HepG2 (cell line): ENCODE measurements around the gene SPATA32. TPM values are rescaled to one million over a fixed set of nuclear protein-coding genes. Genes with fewer than 3 reads are reported as not detected.
A peak's percentile ranks its signal among the peaks of the same experiment; 100 is the strongest.

Experiments
- ATAC-seq: fragments of 200-7000 bp; cut with Tn5 transposase; 3 replicates; pipeline ENCODE4 v1.9.1; 2020; ENCODE audit warnings: mild to moderate bottlenecking, moderate library complexity
- BruUV-seq: library from RNA; stranded (reverse); fragments of 400-500 nt; replicated peaks from 2 replicates; lab custom pipeline; 2021; lab: Mats Ljungman, UMichigan
- CTCF ChIA-PET: fragments of 300-600 bp; formaldehyde crosslinking; extraction: SDS; loops from one replicate; lab custom pipeline; 2021; ENCODE audit warnings: low total read pairs, inconsistent platforms, low intra/inter-chr PET ratio; lab: Yijun Ruan, JAX
- POLR2A ChIA-PET: fragments of 350-600 bp; sonication (Branson Sonifier 250); formaldehyde crosslinking; loops from one replicate; lab custom pipeline; 2020; ENCODE audit warnings: antibody characterized with exemption, inconsistent platforms; lab: Yijun Ruan, JAX
- DNase-seq: peaks from one replicate; pipeline ENCODE4 v3.0.0-alpha.2; 2015; ENCODE audit warnings: low spot score
- FAIRE-seq: peaks from 3 replicates; lab custom pipeline; 2011; peaks lifted over from hg19 to GRCh38; lab: Jason Lieb, UNC
- H2AFZ ChIP-seq: one replicate; pipeline ENCODE4 v1.6.1; 2011; ENCODE audit warnings: low read length, inconsistent platforms
- H3K27ac ChIP-seq: fragments of 300-600 bp; 3 replicates; pipeline ENCODE4 v1.8.0; 2011; ENCODE audit warnings: mixed run types, mild to moderate bottlenecking, mixed read lengths, low read length, inconsistent platforms; ENCODE audit not compliant: insufficient read depth; ENCODE audit errors: extremely low read length
- H3K27me3 ChIP-seq, 2 experiments: fragments of 200-600 bp in 1 of 2; 2 replicates in 1 of 2; 3 replicates in 1 of 2; pipeline versions ENCODE4 v1.6.0 to v1.8.0; 2011; ENCODE audit warnings: low read length in 2 of 2, mild to moderate bottlenecking in 2 of 2, moderate library complexity in 2 of 2, inconsistent platforms in 1 of 2; ENCODE audit not compliant: insufficient read depth in 2 of 2, control insufficient read depth in 1 of 2
- H3K36me3 ChIP-seq, 2 experiments: fragments of 200-600 bp in 1 of 2; replicated peaks in 1 of 2; 2 replicates in 1 of 2; 3 replicates in 1 of 2; pipeline versions ENCODE4 v1.5.1 to v1.8.0; 2011; ENCODE audit warnings: low read length in 2 of 2, inconsistent platforms in 1 of 2; ENCODE audit not compliant: insufficient read depth in 2 of 2, control insufficient read depth in 1 of 2
- H3K4me1 ChIP-seq: 2 replicates; pipeline ENCODE4 v1.5.1; 2012; ENCODE audit warnings: low read length, inconsistent platforms; ENCODE audit not compliant: insufficient read depth
- H3K4me2 ChIP-seq: 2 replicates; pipeline ENCODE4 v1.6.0; 2011; ENCODE audit warnings: low read depth, low read length, inconsistent platforms
- H3K4me3 ChIP-seq, 3 experiments: fragments of 200-600 bp in 1 of 3; sonication (generic), shearing (Covaris generic) in 1 of 3; replicated peaks in 1 of 3; 2 replicates each; pipeline ENCODE4 v1.5.1; 2011 to 2016; ENCODE audit warnings: low read length in 3 of 3, inconsistent platforms in 2 of 3, low read depth in 2 of 3, mild to moderate bottlenecking in 2 of 3, control low read depth in 1 of 3, mixed read lengths in 1 of 3; ENCODE audit not compliant: insufficient read depth in 1 of 3
- H3K79me2 ChIP-seq: one replicate; pipeline ENCODE4 v1.6.1; 2011; ENCODE audit warnings: low read length, inconsistent platforms; ENCODE audit not compliant: insufficient read depth
- H3K9ac ChIP-seq: 2 replicates; pipeline ENCODE4 v1.6.0; 2011; ENCODE audit warnings: mild to moderate bottlenecking, low read depth, low read length, inconsistent platforms; ENCODE audit not compliant: insufficient read depth
- H3K9me3 ChIP-seq: 2 replicates; pipeline ENCODE4 v1.5.1; 2012; ENCODE audit warnings: mild to moderate bottlenecking, low read length
- H4K20me1 ChIP-seq: 2 replicates; pipeline ENCODE4 v1.6.0; 2011; ENCODE audit warnings: inconsistent platforms, mild to moderate bottlenecking, low read length, moderate library complexity; ENCODE audit not compliant: insufficient read depth
- ADNP ChIP-seq: sonication (generic); formaldehyde crosslinking; IDR thresholded peaks from 2 replicates; pipeline ENCODE4 v1.4.0; 2020; ENCODE audit warnings: missing genetic modification reagents
- CHD4 ChIP-seq: fragments of 200-600 bp; sonication (generic); IDR thresholded peaks from 2 replicates; pipeline ENCODE4 v1.7.0; 2017; ENCODE audit warnings: mild to moderate bottlenecking, low read length, borderline replicate concordance
- ELF4 ChIP-seq: sonication (generic); formaldehyde crosslinking; IDR thresholded peaks from 2 replicates; pipeline ENCODE4 v1.5.0; 2020; ENCODE audit warnings: missing genetic modification reagents, mild to moderate bottlenecking, moderate library complexity, borderline replicate concordance
- EP300 ChIP-seq, 3 experiments: sonication (generic) in 1 of 3; formaldehyde crosslinking in 1 of 3; IDR thresholded peaks; 2 replicates each; pipeline versions ENCODE4 v1.5.1 to v1.6.1; 2011 to 2020; ENCODE audit warnings: low read depth in 2 of 3, low read length in 2 of 3, borderline replicate concordance in 1 of 3, improper control_type of control experiment in 1 of 3, mild to moderate bottlenecking in 1 of 3, missing genetic modification reagents in 1 of 3, moderate library complexity in 1 of 3
- HMGXB4 ChIP-seq, 2 experiments: sonication (generic) in 1 of 2; formaldehyde crosslinking in 1 of 2; IDR thresholded peaks; 2 replicates each; pipeline versions ENCODE4 v1.4.0 to v1.6.1; 2018 to 2020; ENCODE audit warnings: missing genetic modification reagents in 2 of 2, borderline replicate concordance in 1 of 2, low read depth in 1 of 2, mild to moderate bottlenecking in 1 of 2, missing biosample characterization in 1 of 2
- IRF2 ChIP-seq: IDR thresholded peaks from 2 replicates; pipeline ENCODE4 v1.6.1; 2018; ENCODE audit warnings: missing genetic modification reagents, missing compliant biosample characterization
- KDM1A ChIP-seq: IDR thresholded peaks from 2 replicates; pipeline ENCODE4 v1.6.1; 2016; ENCODE audit warnings: missing compliant biosample characterization
- RCOR2 ChIP-seq: IDR thresholded peaks from 2 replicates; pipeline ENCODE4 v1.6.1; 2016; ENCODE audit warnings: missing biosample characterization, missing genetic modification reagents
- SMAD1 ChIP-seq: sonication (generic); formaldehyde crosslinking; IDR thresholded peaks from 2 replicates; pipeline ENCODE4 v1.4.0; 2020; ENCODE audit warnings: missing genetic modification reagents, low read depth, mild to moderate bottlenecking, borderline replicate concordance
- STAT5B ChIP-seq: sonication (generic); formaldehyde crosslinking; IDR thresholded peaks from 2 replicates; pipeline ENCODE4 v1.4.0; 2020; ENCODE audit warnings: missing genetic modification reagents
- TAF1 ChIP-seq: sonication (generic); formaldehyde crosslinking; IDR thresholded peaks from 2 replicates; pipeline ENCODE4 v1.4.0; 2020; ENCODE audit warnings: missing genetic modification reagents
- ZC3H13 ChIP-seq: sonication (generic); formaldehyde crosslinking; IDR thresholded peaks from 2 replicates; pipeline ENCODE4 v1.8.1; 2023; ENCODE audit warnings: mild to moderate bottlenecking, missing genetic modification reagents, moderate library complexity
- ZMYM3 ChIP-seq: sonication (generic); formaldehyde crosslinking; IDR thresholded peaks from 2 replicates; pipeline ENCODE4 v1.5.1; 2020; ENCODE audit warnings: mild to moderate bottlenecking, missing genetic modification reagents
- ZNF232 ChIP-seq: sonication (generic); formaldehyde crosslinking; IDR thresholded peaks from 2 replicates; pipeline ENCODE4 v1.4.0; 2020; ENCODE audit warnings: missing genetic modification reagents, borderline replicate concordance
- ZNF569 ChIP-seq: sonication (generic); formaldehyde crosslinking; IDR thresholded peaks from 2 replicates; pipeline ENCODE4 v1.5.0; 2020; ENCODE audit warnings: mild to moderate bottlenecking, missing genetic modification reagents, moderate library complexity, borderline replicate concordance
- ZNF629 ChIP-seq: sonication (generic); formaldehyde crosslinking; conservative IDR thresholded peaks from 2 replicates; pipeline ENCODE4 v1.5.0; 2020; ENCODE audit warnings: missing genetic modification reagents
- ZNF672 ChIP-seq: sonication (generic); formaldehyde crosslinking; IDR thresholded peaks from 2 replicates; pipeline ENCODE4 v1.8.1; 2022; ENCODE audit warnings: missing genetic modification reagents
- ZNF703 ChIP-seq: sonication (generic); formaldehyde crosslinking; IDR thresholded peaks from 2 replicates; pipeline ENCODE4 v1.5.1; 2020; ENCODE audit warnings: missing genetic modification reagents, mild to moderate bottlenecking, moderate library complexity, borderline replicate concordance
- ZNF724P ChIP-seq: sonication (generic); formaldehyde crosslinking; IDR thresholded peaks from 2 replicates; pipeline ENCODE4 v1.8.0; 2022; ENCODE audit warnings: missing genetic modification reagents, borderline replicate concordance
- WGBS: methylation state at CpG from one replicate; pipeline ENCODE4 v1.1.6; 2017; ENCODE audit warnings: low lambda C conversion rate; 5-methylcytosine and 5-hydroxymethylcytosine counted together
- in situ Hi-C: cut with HindIII; loops from 2 replicates; pipeline ENCODE4 v1.10.0; 2017; ENCODE audit warnings: low pct_unique_long_range_greater_than_20kb; ENCODE audit not compliant: extremely low pct_ligation_motif_present
- intact Hi-C: fragments of 100-400 bp; cut with micrococcal nuclease; formaldehyde crosslinking; loops from one replicate; pipeline ENCODE4 v1.10.0; 2022; ENCODE audit not compliant: unreplicated experiment
- polyA plus RNA-seq, 8 experiments: library from polyadenylated mRNA; depleted of rRNA in 3 of 8; stranded (reverse) in 7 of 8; unstranded in 1 of 8; fragments of >200 nt; fragmentation: Illumina TruSeq in 4 of 8; extraction: Trizol in 4 of 8; gene quantifications; 2 replicates each; pipeline versions ENCODE4 v1.2.1 to v1.2.3, GENCODE V29; 2011 to 2016; ENCODE audit warnings: low read depth in 4 of 8, missing spikeins in 1 of 8, mixed read lengths in 1 of 8; ENCODE audit not compliant: insufficient read depth in 1 of 8
- total RNA-seq, 5 experiments: library from RNA; depleted of rRNA; stranded (reverse); fragments of >200 nt; fragmentation: Illumina TruSeq; extraction: Trizol; gene quantifications; 2 replicates each; pipeline ENCODE4 v1.2.3, GENCODE V29; 2016; ENCODE audit warnings: low read depth in 1 of 5

SPATA32 gene
- total and polyA plus RNA-seq, 2 of the 13 experiments (the other 11 are each of a cell fraction or from before 2014, with no cell fraction given), result not detected

- in situ Hi-C loops (no loop called here), intact Hi-C loops (no loop called here)
- Histone ChIP-seq H3K79me2 (no peaks in the 10 kb centered on the region), H3K4me2 (peak overlapping the region; percentile 65), H2AFZ (no peak overlapping the region), H3K9me3 (no peaks in the 10 kb centered on the region), H3K9ac (peak overlapping the region; percentile 24; the same call in 1 of the 2 replicates), H3K4me1 (peaks cover 71% of the 10 kb centered on the region), H3K27me3 (peaks cover 14 to 47% of the 10 kb centered on the region in 2 experiments; a peak in 4 of 5 replicates), H3K36me3 (no peaks in the 10 kb centered on the region), H3K27ac (no peak overlapping the region), H3K4me3 (peak overlapping the region; percentile 17 to 61 (median 46); a peak in 5 of 6 replicates), H4K20me1 (no peaks in the 10 kb centered on the region)
- POLR2A ChIA-PET, result interaction anchor here (0.5 to 6.0 kb wide), 6 partner anchors 20 to 198 kb away, joined by 3 to 66 read pairs (median 5); partner anchors contain the start of genes ACBD4, HEXIM1 and HEXIM2
- no peak for ATAC-seq
- DNase-seq, result no peak
- FAIRE-seq, result no peak
- TF ChIP-seq RCOR2 (CRISPR knock-in tag), result peak; percentile 59; the same call in 1 of the 2 replicates
- TF ChIP-seq CHD4, result peak; percentile 53; the same call in 1 of the 2 replicates
- no peak for TF ChIP-seq ZNF569 (CRISPR knock-in tag)
- TF ChIP-seq IRF2, result peak; percentile 64; the same call in 1 of the 2 replicates
- no peak for TF ChIP-seq ZNF703 (CRISPR knock-in tag)
- no peak for TF ChIP-seq ZC3H13 (CRISPR knock-in tag)
- TF ChIP-seq ZNF232 (CRISPR knock-in tag), result no peak
- TF ChIP-seq SMAD1 (CRISPR knock-in tag), result no peak
- peak; percentile 87 for TF ChIP-seq KDM1A (CRISPR knock-in tag)
- TF ChIP-seq HMGXB4 (CRISPR knock-in tag; IDR thresholded peaks at IDR 0.05; ENCODE audit: borderline replicate concordance in 1 of 2, low read depth in 1 of 2), result 0 out of 4 replicates have a peak, but pooled peaks of 1 of the 2 experiments have one; percentile 12
- 0 out of 2 replicates have a peak, but pooled peaks have one; percentile 14 for TF ChIP-seq TAF1
- no peak for TF ChIP-seq EP300 (IDR thresholded peaks at IDR 0.05; ENCODE audit: low read depth in 2 of 2, low read length in 2 of 2)
- no peak for TF ChIP-seq EP300 (CRISPR knock-in tag; IDR thresholded peaks at IDR 0.05; ENCODE audit: borderline replicate concordance)
- TF ChIP-seq ZNF724P (CRISPR knock-in tag), result 0 out of 2 replicates have a peak, but pooled peaks have one; percentile 26
- TF ChIP-seq ZNF629, result peak; percentile 97
- no peak for TF ChIP-seq ELF4 (CRISPR knock-in tag)
- no peak for TF ChIP-seq STAT5B (CRISPR knock-in tag)
- peak; percentile 95 for TF ChIP-seq ZMYM3 (CRISPR knock-in tag)
- TF ChIP-seq ZNF672 (CRISPR knock-in tag), result no peak
- peak; percentile 72; the same call in 1 of the 2 replicates for TF ChIP-seq ADNP (CRISPR knock-in tag)
- CTCF ChIA-PET, result no interaction called here
- no TSS peak for BruUV-seq
- 36% methylated on average over 8 of the region's 8 CpGs for WGBS
Observed at GRCh38 chr17:45227101-45227925, 34.6 kb downstream of the SPATA32 start.
